Measurements from ENCODE around the gene UGCG. TPM values are rescaled to one million over a fixed set of nuclear protein-coding genes. Genes with fewer than 3 reads are reported as not detected.

Gene UGCG
- total and polyA plus RNA-seq, 2 of the 8 experiments (the other 6 are each of a cell fraction or from before 2014, with no cell fraction given) = 14.9 to 34.0 TPM

DNA sequence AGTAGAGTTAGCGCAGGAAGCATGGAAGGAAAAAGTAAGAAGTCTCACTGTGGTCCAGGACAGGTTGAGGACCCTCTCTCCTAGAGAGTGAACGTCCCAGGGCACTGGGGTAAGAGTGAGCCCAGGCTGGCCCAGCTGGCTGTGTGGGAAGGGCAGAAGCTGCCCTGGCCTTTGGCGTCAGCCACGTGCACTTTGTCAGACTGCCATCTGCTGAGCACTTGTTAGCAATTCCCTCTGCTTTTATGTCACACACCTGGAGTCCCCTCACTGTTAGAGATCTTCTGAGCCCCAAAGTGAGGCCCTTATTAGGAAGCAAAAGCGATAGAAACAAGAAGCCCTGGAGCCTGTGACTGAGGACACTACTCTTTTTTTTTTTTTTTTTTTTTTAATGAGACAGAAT lies 79.1 kb downstream of the UGCG start:
- H3K27me3 ChIP-seq (replicated peaks in 1 of 4; ENCODE audit: control insufficient read depth in 3 of 4, extremely low read depth in 1 of 4, insufficient read depth in 3 of 4, low read length in 3 of 4) = no peaks in the 10 kb centered on the region
- no peak overlapping the region for H3K23ac ChIP-seq (ENCODE audit: insufficient read length)
- no peaks in the 10 kb centered on the region for H3K36me3 ChIP-seq (ENCODE audit: control insufficient read depth in 2 of 4, insufficient read depth in 4 of 4, low read length in 3 of 4)
- H2BK12ac ChIP-seq (ENCODE audit: low read depth, low read length) = 0 out of 2 replicates have a peak overlapping the region, but pooled peaks have one; percentile 20
- H3K23me2 ChIP-seq (ENCODE audit: low read depth, low read length) = no peaks in the 10 kb centered on the region
- H4K5ac ChIP-seq (ENCODE audit: insufficient read length, low read depth, low read length) = no peak overlapping the region
- H3K4me2 ChIP-seq (ENCODE audit: insufficient read depth in 1 of 2, low read depth in 2 of 2, low read length in 2 of 2) = no peak overlapping the region
- ChIA-PET CTCF (ENCODE audit: partially characterized antibody) (interaction anchor here (0.6 to 0.9 kb wide), 7 partner anchors 15 to 1004 kb away, joined by 3 read pairs; no protein-coding TSS in a partner anchor), POLR2A (ENCODE audit: partially characterized antibody) (interaction anchor here (0.6 kb wide), 1 partner anchor 362 kb away, joined by 4 read pairs; no protein-coding TSS in a partner anchor)
- H3K4me1 ChIP-seq (replicated peaks in 1 of 4; ENCODE audit: control insufficient read depth in 3 of 4, insufficient read depth in 4 of 4, low read length in 3 of 4) = no peaks in the 10 kb centered on the region
- no peak overlapping the region for H2BK15ac ChIP-seq (ENCODE audit: low read length)
- no peak overlapping the region for H3K9ac ChIP-seq (replicated peaks in 1 of 4; ENCODE audit: extremely low read depth in 1 of 4, low read depth in 3 of 4, low read length in 3 of 4)
- H3K18ac ChIP-seq (ENCODE audit: extremely low read depth, low read length) = no peak overlapping the region
- no peak overlapping the region for H2AFZ ChIP-seq (ENCODE audit: low read length)
- H2BK20ac ChIP-seq (ENCODE audit: low read length) = no peak overlapping the region
- 65% methylated on average over 5 of the region's 5 CpGs; no CpG with 5 or more reads in 1 of the 2 experiments for WGBS, 2 experiments (ENCODE audit: extremely low coverage in 1 of 2, insufficient coverage in 1 of 2, insufficient read length in 1 of 2, insufficient replicate concordance in 2 of 2, low coverage in 1 of 2, low lambda C conversion rate in 2 of 2, missing lambda C conversion rate in 1 of 2)
- no peak overlapping the region for H3K27ac ChIP-seq (ENCODE audit: low read depth, low read length)
- H3K56ac ChIP-seq (replicated peaks; ENCODE audit: insufficient read length, low read depth, low read length) = no peak overlapping the region
- no peak overlapping the region for H2BK120ac ChIP-seq (replicated peaks; ENCODE audit: low read depth, low read length)
- no peaks in the 10 kb centered on the region for H3K79me1 ChIP-seq (ENCODE audit: low read depth, low read length)
- no peak overlapping the region for H3K4ac ChIP-seq (replicated peaks; ENCODE audit: insufficient read length, low read depth, low read length)
- H3K9me3 ChIP-seq (ENCODE audit: insufficient read depth in 2 of 2, low read depth in 1 of 2, low read length in 1 of 2) = no peaks in the 10 kb centered on the region
- DNase-seq (ENCODE audit: low read depth in 1 of 2, low spot score in 2 of 2) (peak; percentile 15 to 52), FAIRE-seq (no peak)
- no peak overlapping the region for H3K14ac ChIP-seq (ENCODE audit: insufficient read length)
- no peak overlapping the region for H4K91ac ChIP-seq (replicated peaks; ENCODE audit: insufficient read length, low read length)
- no peak overlapping the region for H4K8ac ChIP-seq (ENCODE audit: extremely low read depth, insufficient read depth, low read length)
- no peak overlapping the region for H3K4me3 ChIP-seq (ENCODE audit: extremely low read depth in 1 of 4, insufficient read depth in 2 of 4, low read depth in 3 of 4, low read length in 4 of 4)
- H3K79me2 ChIP-seq (ENCODE audit: control insufficient read depth in 1 of 2, insufficient read depth in 2 of 2, low read length in 2 of 2) = no peaks in the 10 kb centered on the region
- no peaks in the 10 kb centered on the region for H4K20me1 ChIP-seq (replicated peaks in 1 of 2; ENCODE audit: control insufficient read depth in 1 of 2, insufficient read depth in 2 of 2, low read length in 2 of 2)
- H2BK5ac ChIP-seq (ENCODE audit: low read depth, low read length) = no peak overlapping the region
- H2AK5ac ChIP-seq (ENCODE audit: low read depth, low read length) = no peak overlapping the region
- TF ChIP-seq TAF7 (optimal IDR thresholded peaks at IDR 0.05; ENCODE audit: borderline replicate concordance, low read depth, low read length) = no peak
- TF ChIP-seq FOSL1 (IDR thresholded peaks at IDR 0.05; ENCODE audit: insufficient read depth, low read depth, low read length) = no peak
- TF ChIP-seq, protein P1, sequence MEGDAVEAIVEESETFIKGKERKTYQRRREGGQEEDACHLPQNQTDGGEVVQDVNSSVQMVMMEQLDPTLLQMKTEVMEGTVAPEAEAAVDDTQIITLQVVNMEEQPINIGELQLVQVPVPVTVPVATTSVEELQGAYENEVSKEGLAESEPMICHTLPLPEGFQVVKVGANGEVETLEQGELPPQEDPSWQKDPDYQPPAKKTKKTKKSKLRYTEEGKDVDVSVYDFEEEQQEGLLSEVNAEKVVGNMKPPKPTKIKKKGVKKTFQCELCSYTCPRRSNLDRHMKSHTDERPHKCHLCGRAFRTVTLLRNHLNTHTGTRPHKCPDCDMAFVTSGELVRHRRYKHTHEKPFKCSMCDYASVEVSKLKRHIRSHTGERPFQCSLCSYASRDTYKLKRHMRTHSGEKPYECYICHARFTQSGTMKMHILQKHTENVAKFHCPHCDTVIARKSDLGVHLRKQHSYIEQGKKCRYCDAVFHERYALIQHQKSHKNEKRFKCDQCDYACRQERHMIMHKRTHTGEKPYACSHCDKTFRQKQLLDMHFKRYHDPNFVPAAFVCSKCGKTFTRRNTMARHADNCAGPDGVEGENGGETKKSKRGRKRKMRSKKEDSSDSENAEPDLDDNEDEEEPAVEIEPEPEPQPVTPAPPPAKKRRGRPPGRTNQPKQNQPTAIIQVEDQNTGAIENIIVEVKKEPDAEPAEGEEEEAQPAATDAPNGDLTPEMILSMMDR (IDR thresholded peaks at IDR 0.05; ENCODE audit: control extremely low read depth in 1 of 3, insufficient read depth in 1 of 3, low read depth in 1 of 3, low read length in 3 of 3) = peak; percentile 48 to 51 (median 50)
- peak; percentile 78 for TF ChIP-seq E2F6 (IDR thresholded peaks at IDR 0.05)
- no peak for TF ChIP-seq YY1 (IDR thresholded peaks at IDR 0.05; ENCODE audit: low read depth, low read length)
- TF ChIP-seq TEAD4 (IDR thresholded peaks at IDR 0.05; ENCODE audit: low read depth, low read length) = no peak

Data from H1 (cell line).